ENCODE data around the gene RAD18. TPM values are rescaled to one million over a fixed set of nuclear protein-coding genes. Genes with fewer than 3 reads are reported as not detected.

The RAD18 gene
- polyA plus RNA-seq, 1 experiment, result 10.7 TPM

DNA sequence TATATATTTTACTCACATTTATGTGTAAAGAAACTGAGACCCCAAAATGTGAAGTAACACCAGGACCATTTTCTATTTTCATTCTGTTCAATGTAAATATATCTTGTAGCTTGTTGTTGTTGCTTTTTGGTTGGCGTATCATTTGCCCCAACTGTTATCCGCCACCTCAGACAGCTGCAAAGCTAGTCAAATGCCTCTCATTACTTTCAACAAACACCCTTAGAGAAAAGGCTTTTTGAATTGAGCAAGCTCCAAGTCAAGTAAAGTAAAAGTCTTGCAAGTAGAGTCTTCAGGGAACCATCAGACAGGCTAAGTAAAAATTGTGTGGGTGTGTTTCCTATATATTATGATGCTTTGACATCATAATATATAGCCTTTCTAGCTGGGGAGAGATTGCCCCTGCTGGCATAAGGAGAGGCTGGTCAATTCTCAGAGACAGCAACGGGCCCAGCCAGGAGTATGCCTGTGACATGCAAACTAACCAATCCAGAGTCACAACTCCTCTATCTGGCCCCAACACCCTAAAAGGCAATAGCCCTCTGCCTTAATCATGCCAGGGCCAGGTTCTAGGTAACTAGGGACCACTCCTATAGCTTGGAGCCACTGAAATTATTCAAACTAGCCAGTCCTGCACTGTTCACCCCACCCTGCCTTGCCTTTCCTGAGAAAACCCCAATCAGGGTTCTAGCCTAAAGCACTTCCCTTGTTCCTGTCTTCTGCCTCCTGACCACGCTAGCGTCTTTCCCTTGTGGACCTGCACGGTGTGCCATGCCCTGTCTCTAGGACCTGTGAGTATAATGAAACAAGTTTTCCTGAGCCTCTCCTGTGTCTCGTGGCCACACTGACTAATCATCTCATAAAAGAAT is 75.6 kb downstream of the RAD18 start:
- TF ChIP-seq, protein P1, sequence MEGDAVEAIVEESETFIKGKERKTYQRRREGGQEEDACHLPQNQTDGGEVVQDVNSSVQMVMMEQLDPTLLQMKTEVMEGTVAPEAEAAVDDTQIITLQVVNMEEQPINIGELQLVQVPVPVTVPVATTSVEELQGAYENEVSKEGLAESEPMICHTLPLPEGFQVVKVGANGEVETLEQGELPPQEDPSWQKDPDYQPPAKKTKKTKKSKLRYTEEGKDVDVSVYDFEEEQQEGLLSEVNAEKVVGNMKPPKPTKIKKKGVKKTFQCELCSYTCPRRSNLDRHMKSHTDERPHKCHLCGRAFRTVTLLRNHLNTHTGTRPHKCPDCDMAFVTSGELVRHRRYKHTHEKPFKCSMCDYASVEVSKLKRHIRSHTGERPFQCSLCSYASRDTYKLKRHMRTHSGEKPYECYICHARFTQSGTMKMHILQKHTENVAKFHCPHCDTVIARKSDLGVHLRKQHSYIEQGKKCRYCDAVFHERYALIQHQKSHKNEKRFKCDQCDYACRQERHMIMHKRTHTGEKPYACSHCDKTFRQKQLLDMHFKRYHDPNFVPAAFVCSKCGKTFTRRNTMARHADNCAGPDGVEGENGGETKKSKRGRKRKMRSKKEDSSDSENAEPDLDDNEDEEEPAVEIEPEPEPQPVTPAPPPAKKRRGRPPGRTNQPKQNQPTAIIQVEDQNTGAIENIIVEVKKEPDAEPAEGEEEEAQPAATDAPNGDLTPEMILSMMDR (IDR thresholded peaks at IDR 0.05; ENCODE audit: low read depth, low read length), result no peak
- H3K9me3 ChIP-seq (ENCODE audit: control insufficient read depth, insufficient read depth, low read length), result peaks cover 3% of the 10 kb centered on the region; the same call in 1 of the 2 replicates
- CTCF ChIA-PET, result interaction anchor here (0.9 to 3.6 kb wide), 3 partner anchors 12 to 118 kb away, joined by 3 to 28 read pairs (median 7); partner anchors contain the start of gene OXTR
- DNase-seq (ENCODE audit: low read depth, low spot score), result no peak
- POLR2A ChIA-PET, result interaction anchor here (0.6 to 2.9 kb wide), 5 partner anchors 12 to 119 kb away, joined by 3 to 20 read pairs (median 3); partner anchors contain the start of gene OXTR
- no peaks in the 10 kb centered on the region for H3K27me3 ChIP-seq (ENCODE audit: control insufficient read depth, insufficient read depth, low read length)
- no peak overlapping the region for H3K4me3 ChIP-seq (ENCODE audit: low read depth, low read length)
- peak overlapping the region; percentile 95 for H3K27ac ChIP-seq (ENCODE audit: low read depth, low read length)

DNA sequence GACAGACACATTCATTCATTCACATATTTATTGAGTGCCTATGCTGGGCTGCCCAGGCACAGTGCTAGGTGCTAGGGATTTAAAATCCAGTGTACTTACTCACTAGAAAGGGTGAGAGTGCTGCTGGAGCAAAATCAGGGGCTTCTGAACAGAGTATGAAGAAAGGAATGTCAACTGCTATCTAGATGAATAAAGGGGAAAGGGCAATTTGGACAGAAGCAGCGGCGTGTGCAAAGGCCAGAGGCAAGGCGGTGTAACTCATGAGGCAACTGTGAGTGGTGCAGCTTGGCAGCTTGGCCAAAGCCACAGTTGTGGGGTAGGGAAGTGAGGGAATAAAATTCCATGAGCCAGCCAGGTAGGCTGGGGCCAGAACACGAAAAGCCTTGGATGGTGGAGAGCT is 76.7 kb downstream of the RAD18 start:
- CTCF ChIA-PET, result interaction anchor here (3.6 kb wide), 1 partner anchor 117 kb away, joined by 28 read pairs; the partner anchor contains the start of gene OXTR
- DNase-seq (ENCODE audit: low read depth, low spot score), result no peak
- POLR2A ChIA-PET, result interaction anchor here (1.5 to 2.9 kb wide), 2 partner anchors 38 to 117 kb away, joined by 3 to 20 read pairs; partner anchors contain the start of gene OXTR
- no peak overlapping the region for H3K4me3 ChIP-seq (ENCODE audit: low read depth, low read length)
- H3K9me3 ChIP-seq (ENCODE audit: control insufficient read depth, insufficient read depth, low read length), result peaks cover 3% of the 10 kb centered on the region; the same call in 1 of the 2 replicates
- TF ChIP-seq, protein P1 (IDR thresholded peaks at IDR 0.05; ENCODE audit: low read depth, low read length), result no peak
- H3K27me3 ChIP-seq (ENCODE audit: control insufficient read depth, insufficient read depth, low read length), result no peaks in the 10 kb centered on the region
- H3K27ac ChIP-seq (ENCODE audit: low read depth, low read length), result peak overlapping the region; percentile 78

DNA sequence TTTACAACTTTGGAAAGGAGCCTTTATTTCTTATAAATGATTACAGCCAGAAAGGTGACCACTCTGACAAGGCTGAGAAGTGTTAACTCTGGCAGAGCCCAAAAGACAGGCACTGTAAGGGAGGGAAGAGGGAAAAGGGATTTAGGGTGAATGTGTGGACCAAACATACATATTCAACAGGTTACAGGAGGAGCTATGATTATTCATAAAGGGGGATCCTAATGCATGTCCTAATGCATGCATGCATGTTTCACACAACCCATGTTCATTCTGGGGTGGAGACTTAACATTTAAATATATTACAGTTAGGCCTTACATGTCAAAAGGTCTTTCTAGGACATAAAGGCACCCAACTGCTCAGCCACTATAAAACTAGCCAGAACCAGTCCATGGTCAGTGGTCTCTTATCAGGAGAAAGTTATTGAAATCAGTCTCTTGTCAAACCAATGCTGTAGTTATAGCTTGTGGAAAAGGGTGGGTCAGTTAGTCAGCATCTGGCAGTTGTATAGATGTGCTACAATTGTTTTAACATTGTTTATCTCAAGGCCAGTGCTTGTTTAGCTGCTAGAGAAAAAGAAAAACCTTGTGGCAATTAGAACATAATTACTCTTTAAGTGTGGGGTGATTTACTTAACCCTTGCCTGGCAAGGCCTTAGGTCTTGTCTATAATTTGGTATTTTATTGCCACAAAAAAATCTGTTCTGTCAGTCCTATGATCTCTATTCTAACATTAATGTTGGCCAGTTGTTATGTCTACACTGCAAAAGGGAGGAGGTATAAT is 77.5 kb downstream of the RAD18 start:
- no peak for DNase-seq (ENCODE audit: low read depth, low spot score)
- ChIA-PET POLR2A (interaction anchor here (1.5 kb wide), 1 partner anchor 37 kb away, joined by 3 read pairs; no protein-coding TSS in a partner anchor), CTCF (no interaction called here)
- Histone ChIP-seq H3K4me3 (ENCODE audit: low read depth, low read length) (no peak overlapping the region), H3K9me3 (ENCODE audit: control insufficient read depth, insufficient read depth, low read length) (peaks cover 3% of the 10 kb centered on the region; the same call in 1 of the 2 replicates), H3K27me3 (ENCODE audit: control insufficient read depth, insufficient read depth, low read length) (no peaks in the 10 kb centered on the region), H3K27ac (ENCODE audit: low read depth, low read length) (peak overlapping the region; percentile 78)
- TF ChIP-seq, protein P1 (IDR thresholded peaks at IDR 0.05; ENCODE audit: low read depth, low read length), result no peak

DNA sequence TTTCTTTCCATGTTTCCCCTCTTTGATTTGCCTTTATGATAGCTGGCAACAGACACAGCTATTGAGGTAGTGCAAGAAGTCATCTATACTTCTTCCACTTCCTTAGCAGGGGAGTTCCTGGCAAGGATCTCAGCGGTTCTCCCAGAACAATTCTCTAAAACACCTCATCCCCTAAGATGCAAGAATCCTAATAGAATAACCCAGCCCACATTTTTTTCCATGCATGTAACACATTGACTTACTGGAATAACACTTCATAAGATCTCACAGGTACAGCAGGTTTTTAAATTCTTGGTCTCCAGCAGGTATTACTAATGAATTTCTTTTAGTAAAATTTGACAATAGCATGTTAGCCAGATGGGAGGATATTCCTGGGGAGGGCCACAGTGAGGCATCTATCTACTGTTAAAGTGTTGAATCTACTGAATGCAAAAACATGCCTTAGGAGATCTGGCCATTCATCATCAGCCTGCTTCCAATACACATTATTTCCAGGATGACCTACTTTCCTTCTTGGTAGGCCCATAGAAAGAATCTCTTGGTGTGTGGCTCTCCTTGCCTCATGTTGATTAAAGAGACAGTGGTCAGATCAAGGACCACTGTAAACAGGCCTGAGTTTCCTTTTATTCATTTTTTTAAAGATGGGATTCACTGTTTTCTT is 78.5 kb downstream of the RAD18 start:
- no peak for DNase-seq (ENCODE audit: low read depth, low spot score)
- CTCF ChIA-PET, result interaction anchor here (1.7 kb wide), 1 partner anchor 115 kb away, joined by 10 read pairs; the partner anchor contains the start of gene OXTR
- TF ChIP-seq, protein P1 (IDR thresholded peaks at IDR 0.05; ENCODE audit: low read depth, low read length), result no peak

More for the DNA sequence above, 78.5 kb downstream of the RAD18 start:
- Histone ChIP-seq H3K9me3 (ENCODE audit: control insufficient read depth, insufficient read depth, low read length) (peaks cover 3% of the 10 kb centered on the region; the same call in 1 of the 2 replicates), H3K27ac (ENCODE audit: low read depth, low read length) (no peak overlapping the region), H3K27me3 (ENCODE audit: control insufficient read depth, insufficient read depth, low read length) (no peaks in the 10 kb centered on the region), H3K4me3 (ENCODE audit: low read depth, low read length) (no peak overlapping the region)
- POLR2A ChIA-PET, result no interaction called here
